Measurements from ENCODE around the gene CNOT11.

GRCh38 chr2:101272045-101272784 is 19.5 kb downstream of the CNOT11 start:
- TF ChIP-seq EZH2 (IDR thresholded peaks at IDR 0.05; ENCODE audit: low read depth, low read length, severe bottlenecking): no peak
- no peak for TF ChIP-seq HDAC2 (IDR thresholded peaks at IDR 0.05; ENCODE audit: borderline replicate concordance in 1 of 2, low read depth in 2 of 2, low read length in 2 of 2)
